ENCODE results near the gene ARHGAP9. TPM values are rescaled to one million over a fixed set of nuclear protein-coding genes. Genes with fewer than 3 reads are reported as not detected.
A peak's percentile ranks its signal among the peaks of the same experiment; 100 is the strongest.

The ARHGAP9 gene
- total RNA-seq (2014; rRNA removed; shearing (Covaris generic)), result not detected in 2 replicates
- polyA plus RNA-seq (2014; cell fraction: nucleus; rRNA removed), result not detected in 2 replicates

GRCh38 chr12:57479376-57480115 lies at the start of gene ARHGAP9:
Gene ARHGAP9 (minus strand): TSS chr12:57479866. CDS start chr12:57479406, 460 bp downstream.
- DNase-seq (ENCODE audit: extremely low read depth, low read depth), result no peak

- no peak for DNase-seq (ENCODE audit: extremely low read depth, low read depth)
Observed at GRCh38 chr12:57528831-57529555, 49.3 kb upstream of the ARHGAP9 start.

GRCh38 chr12:57528176-57528575 lies 48.5 kb upstream of the ARHGAP9 start:
- no peak for DNase-seq (ENCODE audit: extremely low read depth, low read depth)

- DNase-seq (ENCODE audit: extremely low read depth, low read depth), result no peak
Observed at GRCh38 chr12:57527184-57527583, 47.5 kb upstream of the ARHGAP9 start.

GRCh38 chr12:57526477-57527126 lies 46.9 kb upstream of the ARHGAP9 start:
- no peak for DNase-seq (ENCODE audit: extremely low read depth, low read depth)

GRCh38 chr12:57525615-57526383 lies 46.1 kb upstream of the ARHGAP9 start:
- no peak for DNase-seq (ENCODE audit: extremely low read depth, low read depth)

GRCh38 chr12:57524814-57525614 lies 45.3 kb upstream of the ARHGAP9 start:
- DNase-seq (ENCODE audit: extremely low read depth, low read depth), result no peak

- no peak for DNase-seq (ENCODE audit: extremely low read depth, low read depth)
Observed at GRCh38 chr12:57523706-57524614, 44.3 kb upstream of the ARHGAP9 start.

GRCh38 chr12:57522887-57523705 lies 43.4 kb upstream of the ARHGAP9 start:
- DNase-seq (ENCODE audit: extremely low read depth, low read depth), result no peak

GRCh38 chr12:57522011-57522886 lies 42.6 kb upstream of the ARHGAP9 start, which contains the start of gene MBD6:
Gene MBD6 (plus strand): TSS chr12:57522824. CDS start chr12:57524304, 1,480 bp downstream.
- DNase-seq (ENCODE audit: extremely low read depth, low read depth), result peak; percentile 88

- DNase-seq (ENCODE audit: extremely low read depth, low read depth), result peak; percentile 54
Observed at GRCh38 chr12:57521525-57522010, 41.9 kb upstream of the ARHGAP9 start.

- DNase-seq (ENCODE audit: extremely low read depth, low read depth), result peak; percentile 99
Observed at GRCh38 chr12:57520053-57520818, 40.6 kb upstream of the ARHGAP9 start, which contains the start of gene DDIT3. Gene DDIT3 (minus strand): TSS chr12:57520514. CDS start chr12:57517406, 3,108 bp downstream.

- no peak for DNase-seq (ENCODE audit: extremely low read depth, low read depth)
Observed at GRCh38 chr12:57519796-57520052, 40.1 kb upstream of the ARHGAP9 start.

GRCh38 chr12:57518920-57519795 lies 39.5 kb upstream of the ARHGAP9 start:
- peak; percentile 44 for DNase-seq (ENCODE audit: extremely low read depth, low read depth)
